ENCODE measurements around the gene PDK3. TPM values are rescaled to one million over a fixed set of nuclear protein-coding genes. Genes with fewer than 3 reads are reported as not detected.

The PDK3 gene
- total RNA-seq, 3 donors from 2014 or later = 16.0 to 63.8 (median 32.8) TPM

DNA sequence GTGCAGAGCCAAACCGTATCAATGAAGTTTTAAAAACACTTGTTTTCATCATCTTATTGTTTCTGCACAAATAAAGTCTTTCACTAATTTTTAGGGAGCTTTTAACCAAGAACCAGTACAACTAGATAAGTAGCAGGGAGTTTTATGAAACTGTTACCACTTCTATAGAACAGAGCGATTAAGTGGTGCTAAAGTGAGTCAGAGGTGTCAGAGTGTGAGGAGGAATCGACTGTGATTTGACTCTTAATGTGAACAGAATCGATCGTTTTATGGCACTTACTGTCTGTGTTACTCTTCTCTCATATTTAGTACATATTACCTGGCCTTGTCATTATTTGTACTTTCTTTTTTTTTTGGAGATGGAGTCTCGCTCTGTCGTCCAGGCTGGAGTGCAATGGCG lies 43.3 kb downstream of the PDK3 start:
- peaks cover 0 to 12% of the 10 kb centered on the region in 2 donors for H3K27me3 ChIP-seq
- intact Hi-C loops (cut with DNase I; ENCODE audit: low total_unique reads) = no loop called here
- H3K9me3 ChIP-seq = no peaks in the 10 kb centered on the region
- no peak for TF ChIP-seq CTCF (IDR thresholded peaks at IDR 0.05)
- no peak for TF ChIP-seq POLR2AphosphoS5 (IDR thresholded peaks at IDR 0.05)
- no peak for TF ChIP-seq POLR2A (IDR thresholded peaks at IDR 0.05)
- H3K27ac ChIP-seq = no peak overlapping the region
- no peaks in the 10 kb centered on the region for H3K36me3 ChIP-seq
- DNase-seq (ENCODE audit: low spot score in 2 of 2) = no peak
- H3K4me3 ChIP-seq = no peak overlapping the region
- H3K4me1 ChIP-seq = no peaks in the 10 kb centered on the region

- no peaks in the 10 kb centered on the region for H3K36me3 ChIP-seq
- DNase-seq (ENCODE audit: low spot score in 2 of 2) = no peak
- intact Hi-C loops (cut with DNase I; ENCODE audit: low total_unique reads) = no loop called here
- no peaks in the 10 kb centered on the region for H3K4me1 ChIP-seq
- no peak overlapping the region for H3K4me3 ChIP-seq
- peaks cover 0 to 21% of the 10 kb centered on the region in 2 donors for H3K27me3 ChIP-seq
- H3K27ac ChIP-seq = no peak overlapping the region
- no peaks in the 10 kb centered on the region for H3K9me3 ChIP-seq
- TF ChIP-seq POLR2A (IDR thresholded peaks at IDR 0.05) = no peak
- TF ChIP-seq CTCF (IDR thresholded peaks at IDR 0.05) = no peak
- TF ChIP-seq POLR2AphosphoS5 (IDR thresholded peaks at IDR 0.05) = no peak
Observed at GRCh38 chrX:24513416-24513815, 48.3 kb downstream of the PDK3 start.

- no peak overlapping the region for H3K27ac ChIP-seq
- TF ChIP-seq POLR2A (IDR thresholded peaks at IDR 0.05) = no peak
- TF ChIP-seq POLR2AphosphoS5 (IDR thresholded peaks at IDR 0.05) = no peak
- no peak for TF ChIP-seq CTCF (IDR thresholded peaks at IDR 0.05)
- intact Hi-C loops (cut with DNase I; ENCODE audit: low total_unique reads) = loop anchor here (5.0 kb wide), 1 partner anchor 232 kb away; no protein-coding TSS in a partner anchor
Observed at GRCh38 chrX:24515447-24515846, 50.4 kb downstream of the PDK3 start.

GRCh38 chrX:24520472-24520871 lies 55.4 kb downstream of the PDK3 start:
- intact Hi-C loops (cut with DNase I; ENCODE audit: low total_unique reads) = no loop called here
- Histone ChIP-seq H3K36me3 (no peaks in the 10 kb centered on the region), H3K27me3 (peaks cover 0 to 24% of the 10 kb centered on the region in 2 donors), H3K9me3 (no peaks in the 10 kb centered on the region), H3K27ac (no peak overlapping the region), H3K4me3 (no peak overlapping the region), H3K4me1 (no peaks in the 10 kb centered on the region)
- no peak for DNase-seq (ENCODE audit: low spot score in 2 of 2)
- TF ChIP-seq POLR2AphosphoS5 (IDR thresholded peaks at IDR 0.05) = no peak
- no peak for TF ChIP-seq POLR2A (IDR thresholded peaks at IDR 0.05)
- no peak for TF ChIP-seq CTCF (IDR thresholded peaks at IDR 0.05)

More at GRCh38 chrX:24515447-24515846, 50.4 kb downstream of the PDK3 start:
- no peak overlapping the region for H3K4me3 ChIP-seq
- no peaks in the 10 kb centered on the region for H3K36me3 ChIP-seq
- DNase-seq (ENCODE audit: low spot score in 2 of 2) = no peak
- no peaks in the 10 kb centered on the region for H3K4me1 ChIP-seq
- H3K9me3 ChIP-seq = no peaks in the 10 kb centered on the region
- peaks cover 0 to 21% of the 10 kb centered on the region in 2 donors for H3K27me3 ChIP-seq

- H3K36me3 ChIP-seq = no peaks in the 10 kb centered on the region
- H3K27ac ChIP-seq = no peak overlapping the region
- peaks cover 0 to 23% of the 10 kb centered on the region in 2 donors for H3K27me3 ChIP-seq
- no peaks in the 10 kb centered on the region for H3K9me3 ChIP-seq
- H3K4me1 ChIP-seq = no peaks in the 10 kb centered on the region
- TF ChIP-seq CTCF (IDR thresholded peaks at IDR 0.05) (no peak), POLR2A (IDR thresholded peaks at IDR 0.05) (no peak), POLR2AphosphoS5 (IDR thresholded peaks at IDR 0.05) (no peak)
- no peak overlapping the region for H3K4me3 ChIP-seq
- intact Hi-C loops (cut with DNase I; ENCODE audit: low total_unique reads) = no loop called here
- no peak for DNase-seq (ENCODE audit: low spot score in 2 of 2)
Observed at GRCh38 chrX:24525455-24525854, 60.4 kb downstream of the PDK3 start.
